H1 (cell line): Measurements from ENCODE around the gene CMTR1. TPM values are rescaled to one million over a fixed set of nuclear protein-coding genes. Genes with fewer than 3 reads are reported as not detected.

Experiments used
- CTBP2 ChIP-seq: IDR thresholded peaks from 2 replicates; pipeline ENCODE4 v1.7.0; 2011; ENCODE audit warnings: borderline replicate concordance, mild to moderate bottlenecking, moderate library complexity, mixed read lengths, low read length; ENCODE audit not compliant: insufficient read depth, insufficient read length
- SIRT6 ChIP-seq: IDR thresholded peaks from one replicate; pipeline ENCODE4 v1.7.1; 2012; ENCODE audit warnings: low read length, inconsistent platforms
- TAF7 ChIP-seq: optimal IDR thresholded peaks from 2 replicates; pipeline ENCODE3; 2011; ENCODE audit warnings: low read depth, mild to moderate bottlenecking, inconsistent platforms, low read length, moderate library complexity, borderline replicate concordance
- polyA plus RNA-seq, 7 experiments: library from polyadenylated mRNA; depleted of rRNA in 3 of 7; stranded (reverse) in 5 of 7; unstranded in 2 of 7; fragments of >200 nt in 5 of 7; fragments of 200-250 nt in 2 of 7; gene quantifications; 1 replicate in 5 of 7; 2 replicates in 1 of 7; 4 replicates in 1 of 7; pipeline versions ENCODE4 v1.2.1 to v1.2.3, GENCODE V29; 2011 to 2013; ENCODE audit warnings: missing spikeins in 2 of 7, mixed read lengths in 2 of 7
- total RNA-seq: library from RNA; stranded (reverse); fragmentation: NEBNext Ultra II Directional; extraction: Animal tissue kit (Norgen Biotek cat#: 25700); gene quantifications from 2 replicates; pipeline ENCODE4 v1.2.1, GENCODE V29; 2021

Gene CMTR1
- total and polyA plus RNA-seq, 2 of the 8 experiments (the other 6 are each of a cell fraction or from before 2014, with no cell fraction given), result 15.2 to 33.1 TPM

- TF ChIP-seq TAF7 (no peak), CTBP2 (no peak), SIRT6 (no peak)
Measured at GRCh38 chr6:37438930-37439329, 5.9 kb downstream of the CMTR1 start (continued).
